ENCODE measurements around the gene DCST1.

GRCh38 chr1:155066777-155067176 lies 33.2 kb downstream of the DCST1 start:
- no peak for TF ChIP-seq POLR2AphosphoS5 (IDR thresholded peaks at IDR 0.05; ENCODE audit: low read depth, low read length)
- TF ChIP-seq POLR2A (IDR thresholded peaks at IDR 0.05; ENCODE audit: low read depth, low read length) = no peak
- TF ChIP-seq TAF1 (IDR thresholded peaks at IDR 0.05; ENCODE audit: low read depth, low read length) = no peak
- TF ChIP-seq SPI1 (IDR thresholded peaks at IDR 0.05; ENCODE audit: low read depth, low read length) = no peak
- TF ChIP-seq POU2F2 (IDR thresholded peaks at IDR 0.05; ENCODE audit: low read depth, low read length) = no peak

Measured in GM12891 (cell line).